GM12878 (cell line): ENCODE measurements around the gene MAP4K5. TPM values are rescaled to one million over a fixed set of nuclear protein-coding genes. Genes with fewer than 3 reads are reported as not detected.

Experiments used
- ATAC-seq: fragments of 200-7000 bp; cut with Tn5 transposase; 3 replicates; pipeline ENCODE4 v1.9.1; 2020; ENCODE audit warnings: mild to moderate bottlenecking, moderate library complexity
- BruUV-seq: library from RNA; stranded (reverse); fragments of 400-500 nt; replicated peaks from 2 replicates; lab custom pipeline; 2021; lab: Mats Ljungman, UMichigan
- CTCF ChIA-PET: fragments of 300-600 bp; sonication (Branson Sonifier 250); formaldehyde crosslinking; extraction: SDS; loops from one replicate; lab custom pipeline; 2021; ENCODE audit warnings: inconsistent platforms; lab: Yijun Ruan, JAX
- POLR2A ChIA-PET: fragments of 350-600 bp; formaldehyde crosslinking; extraction: SDS; loops from one replicate; lab custom pipeline; 2021; ENCODE audit warnings: inconsistent platforms; lab: Charles Lee
- RAD21 ChIA-PET: fragments of 300-600 bp; sonication (Branson Sonifier 250); formaldehyde crosslinking; loops from one replicate; lab custom pipeline; 2023; ENCODE audit warnings: antibody characterized with exemption; ENCODE audit not compliant: unreplicated experiment; lab: Charles Lee
- SMC1A ChIA-PET: fragments of 300-600 bp; sonication (Branson Sonifier 250); formaldehyde crosslinking; loops from one replicate; lab custom pipeline; 2023; ENCODE audit not compliant: unreplicated experiment, uncharacterized antibody; lab: Charles Lee
- DNase-seq: peaks from one replicate; pipeline ENCODE4 v3.0.0-alpha.2; 2011; ENCODE audit warnings: low read depth, low spot score
- FAIRE-seq: peaks from 3 replicates; lab custom pipeline; 2011; peaks lifted over from hg19 to GRCh38; lab: Jason Lieb, UNC
- H2AFZ ChIP-seq: 2 replicates; pipeline ENCODE4 v1.6.0; 2011; ENCODE audit warnings: low read depth, low read length, control low read depth; ENCODE audit not compliant: control insufficient read depth
- H3K27ac ChIP-seq: 2 replicates; pipeline ENCODE4 v1.5.1; 2011; ENCODE audit warnings: control low read depth; ENCODE audit not compliant: control insufficient read depth, insufficient read depth
- H3K27me3 ChIP-seq, 2 experiments: replicated peaks in 1 of 2; 2 replicates each; pipeline versions ENCODE4 v1.6.0 to v1.6.1; 2011; ENCODE audit warnings: low read length in 1 of 2; ENCODE audit not compliant: control insufficient read depth in 2 of 2, insufficient read depth in 2 of 2
- H3K36me3 ChIP-seq, 2 experiments: 2 replicates each; pipeline ENCODE4 v1.5.1; 2011; ENCODE audit warnings: low read length in 1 of 2; ENCODE audit not compliant: control insufficient read depth in 2 of 2, insufficient read depth in 2 of 2
- H3K4me1 ChIP-seq: 2 replicates; pipeline ENCODE4 v1.6.1; 2011; ENCODE audit warnings: mild to moderate bottlenecking, low read length, moderate library complexity, mixed read lengths; ENCODE audit not compliant: control insufficient read depth, insufficient read depth
- H3K4me2 ChIP-seq: 2 replicates; pipeline ENCODE4 v1.6.0; 2011; ENCODE audit warnings: control low read depth; ENCODE audit not compliant: control insufficient read depth, insufficient read depth
- H3K4me3 ChIP-seq: fragments of 200-600 bp; sonication (generic); 2 replicates; pipeline ENCODE4 v1.5.1; 2016
- H3K79me2 ChIP-seq: 2 replicates; pipeline ENCODE4 v1.6.0; 2011; ENCODE audit warnings: low read length; ENCODE audit not compliant: control insufficient read depth, insufficient read depth
- H3K9ac ChIP-seq: 2 replicates; pipeline ENCODE4 v1.8.0; 2011; ENCODE audit warnings: low read length, control low read depth, mixed read lengths; ENCODE audit not compliant: control insufficient read depth, insufficient read depth
- H3K9me3 ChIP-seq: replicated peaks from 3 replicates; pipeline ENCODE4 v1.5.1; 2011; ENCODE audit warnings: mild to moderate bottlenecking, low read length; ENCODE audit not compliant: control insufficient read depth, insufficient read depth
- H4K20me1 ChIP-seq: 2 replicates; pipeline ENCODE4 v1.6.0; 2011; ENCODE audit not compliant: control insufficient read depth, insufficient read depth
- EED ChIP-seq: sonication (generic); IDR thresholded peaks from 2 replicates; pipeline ENCODE4 v1.6.1; 2016; ENCODE audit warnings: antibody characterized with exemption, low read depth
- EZH2 ChIP-seq: IDR thresholded peaks from 2 replicates; pipeline ENCODE4 v1.6.1; 2012; ENCODE audit warnings: low read depth, mild to moderate bottlenecking, control low read depth, inconsistent platforms, low read length, borderline replicate concordance; ENCODE audit not compliant: control insufficient read depth
- IKZF2 ChIP-seq, 2 experiments: fragments of 450-650 bp; IDR thresholded peaks; 2 replicates each; pipeline ENCODE4 v1.6.1; 2017; ENCODE audit warnings: mild to moderate bottlenecking in 2 of 2, moderate library complexity in 2 of 2
- RELA ChIP-seq: fragments of 450-650 bp; IDR thresholded peaks from 2 replicates; pipeline ENCODE4 v1.8.0; 2014; ENCODE audit warnings: borderline replicate concordance; ENCODE audit not compliant: partially characterized antibody
- ZNF592 ChIP-seq: fragments of 450-650 bp; IDR thresholded peaks from 2 replicates; pipeline ENCODE4 v1.6.1; 2017; ENCODE audit warnings: mild to moderate bottlenecking, moderate library complexity
- ZZZ3 ChIP-seq: IDR thresholded peaks from 2 replicates; pipeline ENCODE4 v1.6.1; 2011; ENCODE audit warnings: low read depth; ENCODE audit not compliant: control insufficient read depth, insufficient read length
- WGBS: methylation state at CpG from one replicate; pipeline ENCODE4 v1.1.6; 2016; ENCODE audit warnings: low lambda C conversion rate; ENCODE audit not compliant: insufficient replicate concordance, insufficient coverage; ENCODE audit errors: missing lambda C conversion rate; 5-methylcytosine and 5-hydroxymethylcytosine counted together
- in situ Hi-C: fragments of 300-500 bp; cut with MboI; formaldehyde crosslinking; loops from 9 replicates; pipeline ENCODE4 v1.14.3; 2018; ENCODE audit warnings: mixed read lengths
- intact Hi-C: fragments of 100-400 bp; cut with micrococcal nuclease; formaldehyde crosslinking; loops from one replicate; pipeline ENCODE4 v1.14.2; 2022; ENCODE audit not compliant: unreplicated experiment
- polyA plus RNA-seq, 11 experiments: library from polyadenylated mRNA; depleted of rRNA in 4 of 11; unstranded in 6 of 11; stranded (reverse) in 5 of 11; fragments of >200 nt; fragmentation: Nextera tagmentation in 4 of 11; fragmentation: Illumina TruSeq in 1 of 11; extraction: Ambion mirVana in 4 of 11; extraction: Trizol in 1 of 11; gene quantifications; 1 replicate in 1 of 11; 2 replicates in 10 of 11; pipeline versions ENCODE4 v1.2.1 to v1.2.3, GENCODE V29; 2011 to 2016; ENCODE audit warnings: inconsistent platforms in 2 of 11, missing spikeins in 2 of 11, low read depth in 1 of 11
- total RNA-seq, 4 experiments: library from RNA; depleted of rRNA in 3 of 4; stranded (reverse); fragments of >200 nt in 3 of 4; fragmentation: Illumina TruSeq in 1 of 4; extraction: Trizol in 1 of 4; gene quantifications; 2 replicates each; pipeline versions ENCODE4 v1.2.1 to v1.2.3, GENCODE V29; 2013 to 2021
- TF ChIP-seq, protein P1 (sequence below): IDR thresholded peaks from 2 replicates; pipeline ENCODE4 v1.6.1; 2011; ENCODE audit warnings: mild to moderate bottlenecking, low read depth, low read length, moderate library complexity; ENCODE audit not compliant: insufficient replicate concordance

Gene MAP4K5
- total and polyA plus RNA-seq, 10 of the 15 experiments (the other 5 are each of a cell fraction or from before 2014, with no cell fraction given): 9.1 to 41.3 (median 30.1) TPM

DNA sequence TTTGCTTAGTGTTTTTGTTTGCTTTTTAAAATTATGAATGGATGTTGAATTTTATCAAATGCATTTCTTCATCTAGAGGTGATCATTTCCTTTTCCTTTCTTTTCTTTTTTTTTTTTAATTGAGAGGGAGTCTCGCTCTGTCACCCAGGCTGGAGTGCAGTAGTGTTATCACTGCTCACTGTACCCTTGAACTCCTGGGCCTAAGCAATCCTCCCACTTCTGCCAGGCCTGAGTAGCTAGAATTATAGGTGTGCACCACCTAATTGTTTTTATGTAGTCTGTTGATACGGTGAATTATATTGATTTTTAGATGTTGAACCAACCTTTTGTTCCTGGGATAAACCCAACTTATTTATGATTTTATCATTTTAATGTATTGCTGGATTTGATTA is 134.2 kb downstream of the MAP4K5 start:
- Histone ChIP-seq H3K4me1 (peaks cover 7% of the 10 kb centered on the region), H3K9me3 (no peaks in the 10 kb centered on the region), H2AFZ (peak overlapping the region; percentile 95; the same call in 1 of the 2 replicates), H3K27ac (no peak overlapping the region), H3K79me2 (no peaks in the 10 kb centered on the region), H3K4me3 (no peak overlapping the region), H3K27me3 (no peaks in the 10 kb centered on the region), H4K20me1 (no peaks in the 10 kb centered on the region), H3K9ac (no peak overlapping the region), H3K36me3 (no peaks in the 10 kb centered on the region), H3K4me2 (no peak overlapping the region)
- TF ChIP-seq EZH2 (no peak), ZNF592 (no peak), ZZZ3 (no peak), RELA (no peak), IKZF2 (IDR thresholded peaks at IDR 0.05) (no peak), EED (no peak)
- TF ChIP-seq, protein P1, sequence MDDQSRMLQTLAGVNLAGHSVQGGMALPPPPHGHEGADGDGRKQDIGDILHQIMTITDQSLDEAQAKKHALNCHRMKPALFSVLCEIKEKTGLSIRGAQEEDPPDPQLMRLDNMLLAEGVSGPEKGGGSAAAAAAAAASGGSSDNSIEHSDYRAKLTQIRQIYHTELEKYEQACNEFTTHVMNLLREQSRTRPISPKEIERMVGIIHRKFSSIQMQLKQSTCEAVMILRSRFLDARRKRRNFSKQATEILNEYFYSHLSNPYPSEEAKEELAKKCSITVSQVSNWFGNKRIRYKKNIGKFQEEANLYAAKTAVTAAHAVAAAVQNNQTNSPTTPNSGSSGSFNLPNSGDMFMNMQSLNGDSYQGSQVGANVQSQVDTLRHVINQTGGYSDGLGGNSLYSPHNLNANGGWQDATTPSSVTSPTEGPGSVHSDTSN: no peak
- DNase-seq (no peak), ATAC-seq (no peak), FAIRE-seq (no peak)
- SMC1A ChIA-PET: interaction anchor here (1.1 kb wide), 1 partner anchor 13 kb away, joined by 5 read pairs; no protein-coding TSS in a partner anchor
- CTCF ChIA-PET: interaction anchor here (0.6 to 2.0 kb wide), 2 partner anchors 130 to 140 kb away, joined by 4 read pairs; no protein-coding TSS in a partner anchor
- RAD21 ChIA-PET: interaction anchor here (2.5 kb wide), 1 partner anchor 35 kb away, joined by 11 read pairs; no protein-coding TSS in a partner anchor
- intact Hi-C loops: loop anchor here (2.0 kb wide), 1 partner anchor 125 kb away; no protein-coding TSS in a partner anchor
- WGBS: 100% methylated on average over 1 of the region's 2 CpGs
- in situ Hi-C loops: no loop called here
- POLR2A ChIA-PET: interaction anchor here (1.4 kb wide), 1 partner anchor 16 kb away, joined by 3 read pairs; no protein-coding TSS in a partner anchor
- BruUV-seq: no TSS peak
